Activated CD4-positive, alpha-beta T cell treated with anti-CD3 and anti-CD28 coated beads, Interleukin-2, amount 50 U/mL, for 48 hours (primary cell): ENCODE measurements around the gene GAST.
"Not testable (repeated sequence)": the region's sequence is repeated elsewhere in the genome, so short reads cannot be mapped to it uniquely, and the experiment has no call there.

Source experiments
- DNase-seq, 2 experiments: peaks; one replicate each; pipeline ENCODE4 v3.0.0-alpha.2; 2020

The GAST gene, protein sequence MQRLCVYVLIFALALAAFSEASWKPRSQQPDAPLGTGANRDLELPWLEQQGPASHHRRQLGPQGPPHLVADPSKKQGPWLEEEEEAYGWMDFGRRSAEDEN

GRCh38 chr17:41711669-41712400 lies at the start of gene GAST:
TSS of gene GAST (plus strand) at chr17:41712331. CDS start at chr17:41715437, 3,106 bp downstream.
- no peak for DNase-seq

GRCh38 chr17:41663451-41664171 lies 48.5 kb upstream of the GAST start:
- no peak for DNase-seq

DNA sequence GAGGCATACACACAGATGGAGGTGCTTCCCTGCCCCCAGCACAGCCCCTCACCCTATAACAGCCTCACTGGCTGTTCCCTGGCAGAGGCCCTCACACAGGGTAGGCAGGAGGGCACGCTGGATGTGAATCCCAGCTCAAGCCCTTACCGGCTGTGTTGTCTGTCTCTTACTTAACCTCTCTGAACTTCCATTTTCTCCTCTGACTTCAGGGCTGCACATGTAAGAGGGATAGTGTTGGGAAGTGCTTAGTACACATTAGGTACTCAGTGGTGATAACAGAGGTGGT lies 48.0 kb upstream of the GAST start:
- DNase-seq, result no peak

GRCh38 chr17:41664587-41665565 lies 47.3 kb upstream of the GAST start:
- DNase-seq, result no peak

DNA sequence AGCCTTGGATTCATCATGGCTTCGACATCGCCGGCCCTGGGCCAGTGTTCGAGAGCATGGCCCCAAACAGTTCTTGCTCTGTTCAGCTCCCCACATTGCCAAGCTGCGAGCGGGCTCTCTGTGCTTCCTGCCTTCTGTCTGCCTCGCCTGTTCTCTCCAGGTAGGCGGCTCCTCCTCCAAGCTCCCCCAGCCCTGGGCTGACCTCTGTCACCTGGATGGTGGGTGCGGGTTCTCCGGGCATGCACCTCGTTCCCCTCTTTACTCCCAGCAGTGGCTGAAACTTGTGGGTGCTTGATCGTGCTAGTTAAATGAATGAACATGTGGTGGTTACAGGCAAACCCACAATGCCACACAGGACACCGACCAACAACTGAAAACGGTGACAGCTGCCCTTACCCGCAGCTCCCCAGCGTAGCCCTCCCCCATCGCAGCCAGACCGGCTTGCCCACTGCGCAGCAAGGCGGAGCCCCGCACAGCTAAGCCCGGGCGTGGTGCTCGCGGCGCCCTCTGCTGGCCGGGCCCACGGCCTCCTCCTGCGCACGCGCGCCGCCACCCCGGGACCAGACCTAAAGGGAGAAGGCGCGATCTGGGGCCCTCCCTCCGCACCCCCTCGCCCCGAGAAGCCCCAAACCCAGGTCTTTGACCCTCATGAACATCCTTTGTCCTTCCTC lies 46.4 kb upstream of the GAST start:
- peak; percentile 89 to 91 for DNase-seq

GRCh38 chr17:41666237-41666641 lies 45.9 kb upstream of the GAST start:
- DNase-seq, result peak; percentile 73 to 81

DNA sequence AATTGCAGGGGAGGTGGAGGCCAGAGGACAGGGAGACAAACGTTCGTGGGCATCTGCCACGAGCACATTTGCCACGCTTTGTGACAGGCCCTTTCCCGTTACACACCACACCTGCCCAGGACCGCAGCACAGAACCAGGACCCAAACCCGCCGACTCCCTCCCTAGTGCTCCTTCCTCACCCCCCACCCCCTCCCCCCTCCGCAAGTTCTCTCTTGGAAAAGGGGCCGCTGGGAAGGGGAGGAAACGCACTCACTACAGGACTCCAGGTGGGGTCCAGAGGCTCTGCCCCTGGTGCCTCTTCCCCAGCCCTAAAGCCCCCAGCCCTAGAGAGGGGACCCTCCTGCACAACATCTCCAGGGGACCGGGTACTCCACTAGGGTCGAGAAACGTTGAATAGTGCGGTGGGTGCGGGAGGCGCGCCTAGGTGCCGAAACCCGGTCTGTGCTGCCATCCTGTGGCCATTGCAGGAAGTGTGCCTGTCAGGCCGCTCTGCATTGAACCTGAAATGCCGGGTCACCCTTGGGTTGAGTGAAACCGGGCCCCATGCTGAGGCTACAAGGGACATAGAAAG lies 45.3 kb upstream of the GAST start:
- DNase-seq, result peak; percentile 93 to 96

DNA sequence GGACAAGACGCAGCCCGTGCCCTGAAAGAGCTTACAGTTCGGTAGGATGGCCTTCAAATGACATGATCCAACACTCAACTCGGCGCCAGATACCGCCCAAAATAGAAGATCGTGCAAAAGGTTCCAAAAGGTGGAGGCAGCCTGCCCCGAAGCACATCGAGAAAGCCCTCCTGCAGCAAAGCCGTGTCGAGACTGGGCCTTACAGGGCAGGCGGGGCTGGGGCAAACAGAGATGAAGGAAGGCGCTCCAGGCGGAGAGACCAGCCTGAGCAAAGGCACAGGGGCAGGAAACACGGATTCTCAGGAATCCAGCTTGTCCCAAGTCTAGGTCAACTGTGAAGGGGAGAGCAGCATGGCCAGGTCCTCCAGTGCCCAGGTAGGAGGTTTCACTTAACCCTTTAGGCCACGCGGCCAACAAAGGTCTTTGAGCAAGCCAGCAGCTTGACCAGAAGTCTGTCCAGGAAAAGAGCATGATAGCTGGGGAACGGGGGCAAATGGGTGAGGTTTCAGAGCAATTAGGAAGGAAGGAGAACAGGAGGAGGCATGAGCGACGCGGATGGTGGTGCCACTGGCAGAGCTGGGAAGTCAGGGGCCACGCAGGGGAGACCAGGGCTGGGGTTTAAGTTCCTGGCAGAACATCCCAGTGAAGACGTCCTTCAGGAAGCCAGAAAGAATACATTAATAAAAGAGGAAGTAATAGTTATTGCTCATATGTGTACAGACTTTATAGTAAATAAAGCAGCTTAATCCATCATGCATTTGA lies 44.7 kb upstream of the GAST start:
- DNase-seq, result no peak

DNA sequence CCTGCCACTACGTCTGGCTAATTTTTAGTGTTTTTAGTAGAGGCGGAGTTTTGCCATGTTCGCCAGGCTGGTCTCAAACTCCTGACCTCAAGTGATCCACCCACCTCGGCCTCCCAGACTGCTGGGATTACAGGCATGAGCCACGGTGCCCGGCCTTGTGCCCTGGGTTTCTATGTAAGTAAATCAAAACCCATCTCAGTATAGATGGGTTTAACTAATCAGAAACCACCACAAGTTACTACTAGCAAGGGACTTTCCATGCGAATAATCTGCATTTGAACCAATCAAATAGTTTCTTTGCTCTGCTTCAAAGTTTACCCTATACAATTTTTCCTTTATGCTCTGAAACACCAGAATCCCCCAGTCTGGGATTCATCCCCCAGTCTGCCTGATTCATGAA lies 40.0 kb upstream of the GAST start:
- peak; percentile 19 to 29 for DNase-seq

DNA sequence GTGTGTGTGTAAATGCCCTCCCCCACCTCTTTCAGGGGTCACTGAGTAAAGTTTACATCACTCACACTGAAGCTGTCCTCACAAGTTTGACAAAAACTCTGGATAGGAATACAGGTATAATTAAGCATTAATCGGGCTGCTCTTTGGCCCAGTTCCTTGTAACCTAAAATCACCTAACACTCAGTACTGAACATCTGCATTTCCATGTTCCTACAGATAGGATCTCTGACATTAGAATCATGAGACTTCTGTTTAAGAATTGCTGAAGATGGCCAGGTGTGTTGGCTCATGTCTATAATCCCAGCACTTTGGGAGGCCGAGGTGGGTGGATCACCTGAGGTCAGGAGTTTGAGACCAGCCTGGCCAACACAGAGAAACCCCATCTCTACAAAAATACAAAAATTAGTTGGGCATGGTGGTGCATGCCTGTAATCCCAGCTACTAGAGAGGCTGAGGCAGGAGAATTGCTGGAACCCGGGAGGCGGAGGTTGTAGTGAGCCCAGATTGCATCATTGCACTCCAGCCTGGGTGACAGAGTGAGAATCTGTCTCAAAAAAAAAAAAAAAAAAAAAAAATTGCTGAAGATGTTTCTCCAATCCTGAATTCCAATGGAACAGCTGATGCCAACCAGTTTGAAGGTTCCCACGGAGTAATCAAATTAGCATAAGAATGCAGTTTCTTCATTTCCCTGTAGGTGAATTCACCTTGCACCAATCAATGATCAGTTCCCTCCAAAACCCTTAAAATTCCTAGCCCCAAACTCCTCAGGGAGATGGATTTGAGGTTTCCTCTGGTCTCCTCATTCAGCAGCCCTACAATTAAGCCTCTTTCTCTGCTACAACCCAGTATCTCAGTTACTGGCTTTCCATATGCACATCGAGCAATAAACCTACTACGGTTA lies 36.7 kb upstream of the GAST start:
- DNase-seq, result not testable (repeated sequence)

DNA sequence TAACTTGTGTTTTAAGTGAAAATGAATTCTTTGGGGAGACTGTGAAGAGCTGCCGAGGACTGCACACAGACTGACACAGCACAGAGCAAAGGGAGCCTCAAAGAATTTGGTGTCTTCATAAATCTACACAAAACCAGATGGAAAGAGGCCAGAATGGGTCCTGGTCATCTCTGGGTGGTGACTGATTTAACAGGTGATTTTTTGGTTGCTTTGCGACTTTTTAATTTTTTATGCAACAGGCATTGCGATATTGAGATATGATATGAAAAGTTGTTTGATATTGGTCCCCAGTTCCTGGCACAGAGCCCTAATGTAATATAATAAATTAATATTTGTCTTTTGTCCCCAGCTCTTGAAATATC lies 36.1 kb upstream of the GAST start:
- no peak for DNase-seq

DNA sequence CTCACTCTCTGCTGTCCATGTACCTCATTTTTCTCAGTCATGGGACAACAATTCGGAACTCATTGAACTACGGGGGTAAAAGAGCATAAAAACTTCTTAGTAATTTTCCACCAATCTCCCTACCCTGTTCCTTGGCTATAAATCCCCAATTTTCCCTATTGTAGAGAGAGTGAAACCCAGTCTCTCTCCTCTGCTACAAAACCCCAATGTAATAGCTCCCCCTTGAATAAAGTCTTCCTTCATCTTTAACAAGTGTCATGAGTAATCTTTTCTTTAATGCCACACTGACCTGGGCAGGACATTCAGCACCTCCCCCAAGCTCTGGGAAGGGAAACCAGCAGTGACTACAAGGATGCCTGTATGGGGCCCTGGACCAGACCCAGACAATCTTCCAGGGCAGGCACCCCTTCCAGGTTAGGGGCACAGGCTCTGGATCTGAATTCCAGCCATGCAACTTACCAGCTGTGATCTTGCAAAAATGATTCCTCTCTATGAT lies 33.7 kb upstream of the GAST start:
- peak in 1 of 2 experiments; percentile 29 for DNase-seq

- DNase-seq, result peak; percentile 49 to 71
Measured at GRCh38 chr17:41678907-41679739, 33.0 kb upstream of the GAST start.

DNA sequence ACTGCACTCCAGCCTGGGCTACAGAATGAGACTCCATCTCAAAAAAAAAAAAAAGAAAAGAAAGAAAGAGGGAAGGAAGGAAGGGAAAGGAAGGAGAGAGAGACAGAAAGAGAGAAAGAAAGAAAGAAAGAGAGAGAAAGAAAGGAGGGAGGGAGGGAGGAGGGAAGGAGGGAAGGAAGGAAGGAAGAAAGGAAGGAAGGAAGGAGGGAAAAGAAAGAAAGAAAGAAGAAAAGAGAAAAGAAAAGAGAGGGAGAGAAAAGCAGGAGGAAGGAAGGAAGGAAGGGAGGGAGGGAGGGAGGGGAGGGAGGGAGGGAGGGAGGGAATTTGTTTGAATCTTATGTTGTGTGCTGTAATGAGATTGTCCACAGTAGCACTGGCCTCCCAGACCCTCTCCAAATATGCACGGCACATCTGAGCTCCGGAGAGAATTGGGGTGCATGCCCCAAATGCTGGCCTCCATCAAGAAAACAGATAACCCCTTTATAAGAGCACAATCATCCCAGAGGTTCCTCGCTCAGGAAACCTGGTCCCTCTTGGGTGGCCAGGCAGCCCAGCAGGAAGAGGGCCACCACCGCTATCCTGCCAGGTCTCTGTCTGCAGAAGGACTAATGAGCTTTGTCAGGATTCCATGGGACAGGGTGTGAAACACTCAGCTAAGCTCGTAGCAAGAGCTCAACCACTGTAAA lies 32.2 kb upstream of the GAST start:
- DNase-seq, result no peak

- no peak for DNase-seq
Measured at GRCh38 chr17:41680426-41681040, 31.6 kb upstream of the GAST start.

GRCh38 chr17:41681776-41682175 lies 30.4 kb upstream of the GAST start:
- DNase-seq, result no peak

- DNase-seq, result no peak
Measured at GRCh38 chr17:41682631-41683030, 29.5 kb upstream of the GAST start.

GRCh38 chr17:41683441-41684007 lies 28.6 kb upstream of the GAST start:
- no peak for DNase-seq
